ENCODE measurements around the gene ANK2.

DNA sequence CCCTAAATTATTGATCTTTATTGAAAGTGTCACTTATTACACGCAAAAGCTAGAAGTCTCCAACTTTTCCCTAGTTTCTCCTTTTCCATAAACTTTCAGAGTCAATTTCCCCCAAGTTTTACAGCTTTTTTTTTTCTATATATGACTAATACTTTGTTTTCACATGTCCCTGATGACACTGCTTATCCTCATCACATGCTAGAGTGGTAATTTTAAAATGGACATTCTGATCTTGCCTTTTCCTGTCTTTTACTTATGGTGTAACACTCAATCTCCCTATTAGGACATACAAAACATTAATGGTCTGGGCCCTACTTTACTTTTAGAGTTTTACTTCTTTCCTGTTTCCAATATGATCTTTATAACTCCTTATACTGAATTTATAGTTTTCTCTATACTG is 112.6 kb downstream of the ANK2 start:
- TF ChIP-seq MYC (IDR thresholded peaks at IDR 0.05; ENCODE audit: low read depth, low read length) = no peak
- TF ChIP-seq, protein P1, sequence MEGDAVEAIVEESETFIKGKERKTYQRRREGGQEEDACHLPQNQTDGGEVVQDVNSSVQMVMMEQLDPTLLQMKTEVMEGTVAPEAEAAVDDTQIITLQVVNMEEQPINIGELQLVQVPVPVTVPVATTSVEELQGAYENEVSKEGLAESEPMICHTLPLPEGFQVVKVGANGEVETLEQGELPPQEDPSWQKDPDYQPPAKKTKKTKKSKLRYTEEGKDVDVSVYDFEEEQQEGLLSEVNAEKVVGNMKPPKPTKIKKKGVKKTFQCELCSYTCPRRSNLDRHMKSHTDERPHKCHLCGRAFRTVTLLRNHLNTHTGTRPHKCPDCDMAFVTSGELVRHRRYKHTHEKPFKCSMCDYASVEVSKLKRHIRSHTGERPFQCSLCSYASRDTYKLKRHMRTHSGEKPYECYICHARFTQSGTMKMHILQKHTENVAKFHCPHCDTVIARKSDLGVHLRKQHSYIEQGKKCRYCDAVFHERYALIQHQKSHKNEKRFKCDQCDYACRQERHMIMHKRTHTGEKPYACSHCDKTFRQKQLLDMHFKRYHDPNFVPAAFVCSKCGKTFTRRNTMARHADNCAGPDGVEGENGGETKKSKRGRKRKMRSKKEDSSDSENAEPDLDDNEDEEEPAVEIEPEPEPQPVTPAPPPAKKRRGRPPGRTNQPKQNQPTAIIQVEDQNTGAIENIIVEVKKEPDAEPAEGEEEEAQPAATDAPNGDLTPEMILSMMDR (IDR thresholded peaks at IDR 0.05; ENCODE audit: low read depth, low read length) = no peak
